Activated CD4-positive, alpha-beta T cell treated with anti-CD3 and anti-CD28 coated beads for 48 hours (primary cell): ENCODE data around the gene TWIST2.

Experiments used
- DNase-seq: peaks from one replicate; pipeline ENCODE4 v3.0.0-alpha.2; 2020

TWIST2 gene

DNA sequence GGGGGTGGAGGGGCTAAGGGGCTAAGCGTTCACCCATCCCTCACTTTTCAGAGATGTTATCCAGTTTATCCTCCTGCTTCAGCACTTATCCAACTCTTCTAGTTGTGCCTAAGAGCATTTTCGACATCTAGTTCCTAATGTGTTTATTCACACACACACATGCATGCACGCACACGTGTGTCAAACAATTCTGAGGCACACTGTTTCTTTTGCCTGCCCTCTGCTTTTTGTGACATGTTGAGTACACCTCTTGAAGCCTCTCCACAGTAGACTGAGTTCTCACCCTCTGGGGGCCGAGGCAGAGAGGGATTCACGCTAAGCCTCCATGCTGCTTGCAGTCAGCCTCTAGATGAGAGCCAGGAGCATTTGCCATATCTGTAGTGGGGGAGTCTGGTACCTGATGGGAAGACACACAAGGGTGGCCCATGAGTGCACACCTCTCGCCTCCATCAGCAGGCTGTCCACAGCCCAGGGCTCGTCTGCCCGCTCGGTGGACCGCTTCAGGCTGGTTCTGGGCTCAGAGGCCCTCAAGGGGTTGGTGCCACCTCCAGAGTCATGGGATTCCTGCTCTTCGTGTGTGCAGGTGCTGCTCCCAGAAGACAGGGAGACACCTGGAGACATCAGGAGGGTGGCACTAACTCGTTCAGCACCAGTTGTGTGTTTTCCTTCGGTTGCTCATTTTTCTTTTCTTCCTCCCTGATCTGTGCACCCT is 11.9 kb downstream of the TWIST2 start:
- no peak for DNase-seq

DNA sequence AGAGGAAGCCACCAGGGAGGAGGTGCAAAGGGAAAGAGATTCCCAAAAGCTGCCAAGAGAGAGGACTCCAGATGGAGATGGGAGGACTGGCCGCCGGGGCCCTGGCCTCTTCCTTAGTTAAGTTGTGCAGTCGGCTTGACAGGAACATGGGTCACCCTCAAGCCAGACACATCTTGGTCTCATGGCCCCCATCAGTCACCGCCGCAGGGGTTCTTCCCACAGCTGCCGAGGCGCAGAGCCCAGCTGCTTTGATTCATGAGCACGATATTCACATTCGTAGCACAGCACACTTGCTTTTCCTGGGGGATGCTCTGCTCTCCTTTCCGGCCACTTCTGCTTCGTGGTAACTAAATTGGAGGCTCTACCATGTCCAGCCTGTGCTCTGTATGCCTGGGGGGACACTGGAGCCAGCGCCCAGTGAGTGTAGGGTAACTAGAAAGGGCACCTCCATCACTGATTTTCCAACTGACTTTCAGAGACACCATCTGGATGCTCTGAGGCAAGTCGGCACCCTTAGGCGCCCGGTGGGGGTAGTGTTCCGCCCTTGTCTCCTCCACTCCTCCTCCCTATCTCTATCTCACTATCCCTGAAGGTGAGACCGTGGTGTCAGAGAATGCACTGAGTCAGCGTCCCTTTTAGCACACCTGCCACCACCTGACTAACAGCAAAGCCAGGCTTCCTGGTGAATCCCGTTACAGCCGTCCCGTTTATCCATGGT is 13.3 kb downstream of the TWIST2 start:
- DNase-seq = no peak

DNA sequence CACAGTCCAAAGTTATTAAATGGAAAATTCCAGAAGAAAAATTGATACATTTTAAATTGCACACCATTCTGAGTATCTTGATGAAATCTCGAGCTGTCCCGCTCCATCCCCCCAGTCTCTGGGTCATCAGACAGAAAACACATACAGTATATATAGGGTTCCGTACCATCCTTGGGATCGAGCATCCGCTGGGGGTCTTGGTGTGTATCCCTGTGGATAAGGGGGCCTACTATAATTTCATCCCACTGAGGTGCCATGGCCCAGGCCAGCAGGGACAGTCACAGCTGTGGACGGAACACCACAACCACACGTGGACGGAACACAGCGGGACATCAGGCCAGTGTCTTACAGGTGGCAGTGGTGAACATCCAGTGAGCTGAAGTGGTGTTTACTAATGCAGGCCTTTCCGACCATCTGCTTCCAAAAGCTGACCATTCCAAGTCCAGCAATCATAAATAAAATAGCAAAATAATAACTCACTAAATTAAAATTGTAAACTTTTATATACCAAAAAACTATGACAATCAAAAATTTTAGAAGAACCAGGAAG is 14.0 kb downstream of the TWIST2 start:
- no peak for DNase-seq

DNA sequence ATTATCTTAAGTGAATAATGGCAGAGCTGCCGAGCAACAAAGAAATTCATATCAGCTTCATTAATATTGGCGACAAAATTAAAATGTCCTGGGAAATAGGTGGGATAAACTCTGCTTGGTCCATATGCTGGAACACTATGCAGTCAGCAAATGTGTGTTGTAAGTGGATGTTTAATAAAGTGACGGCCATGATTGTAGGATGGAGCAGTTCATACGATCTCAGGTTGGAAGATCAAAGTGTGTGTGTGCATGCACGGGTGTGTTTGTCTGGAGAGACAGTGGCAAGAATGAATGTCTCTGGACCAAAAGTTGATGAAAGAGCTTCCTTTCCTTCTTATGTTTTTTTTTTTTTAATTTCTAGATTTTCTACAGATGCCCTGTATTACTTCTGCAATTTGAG is 14.8 kb downstream of the TWIST2 start:
- no peak for DNase-seq

DNA sequence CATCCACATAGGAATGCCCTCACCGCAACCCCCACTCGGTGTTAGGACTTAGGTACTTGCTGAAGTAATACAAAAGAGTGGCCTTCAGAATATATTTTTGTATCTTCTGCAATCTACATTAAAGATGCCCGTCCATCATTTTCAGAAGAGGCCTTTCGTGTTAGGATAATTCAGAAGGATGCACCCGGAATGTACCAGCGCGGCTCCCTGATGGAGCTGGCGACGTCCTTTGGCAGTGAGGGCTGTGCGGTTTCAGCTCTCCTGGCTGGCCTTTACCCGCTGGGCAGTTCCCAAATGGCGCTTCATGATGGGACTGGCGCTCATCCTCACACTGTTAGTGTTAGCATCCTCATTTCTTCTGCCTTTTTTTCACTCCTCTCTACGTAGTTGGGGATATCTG is 15.3 kb downstream of the TWIST2 start:
- DNase-seq = no peak

DNA sequence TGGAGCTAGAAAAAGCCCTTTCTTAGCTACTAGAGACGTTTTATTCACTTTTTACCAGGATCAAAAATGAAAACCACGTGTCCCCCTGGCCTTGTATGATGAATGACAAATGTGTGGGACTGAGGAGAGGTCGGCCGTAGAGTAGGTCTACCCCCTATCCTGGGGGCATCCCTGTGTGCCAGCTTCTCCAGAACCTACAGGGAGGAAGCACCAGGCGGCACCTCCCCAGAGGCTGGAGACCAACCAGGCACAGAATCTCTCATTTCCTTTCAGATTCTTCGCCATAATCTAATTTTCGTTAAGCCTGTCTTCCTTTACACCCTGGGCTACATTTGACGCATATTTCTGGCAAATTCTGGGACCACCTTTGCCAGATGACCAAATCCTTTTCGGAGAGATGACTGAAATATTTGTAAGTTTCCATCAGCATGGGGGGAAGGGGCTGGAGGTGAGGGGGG is 15.9 kb downstream of the TWIST2 start:
- DNase-seq = no peak

DNA sequence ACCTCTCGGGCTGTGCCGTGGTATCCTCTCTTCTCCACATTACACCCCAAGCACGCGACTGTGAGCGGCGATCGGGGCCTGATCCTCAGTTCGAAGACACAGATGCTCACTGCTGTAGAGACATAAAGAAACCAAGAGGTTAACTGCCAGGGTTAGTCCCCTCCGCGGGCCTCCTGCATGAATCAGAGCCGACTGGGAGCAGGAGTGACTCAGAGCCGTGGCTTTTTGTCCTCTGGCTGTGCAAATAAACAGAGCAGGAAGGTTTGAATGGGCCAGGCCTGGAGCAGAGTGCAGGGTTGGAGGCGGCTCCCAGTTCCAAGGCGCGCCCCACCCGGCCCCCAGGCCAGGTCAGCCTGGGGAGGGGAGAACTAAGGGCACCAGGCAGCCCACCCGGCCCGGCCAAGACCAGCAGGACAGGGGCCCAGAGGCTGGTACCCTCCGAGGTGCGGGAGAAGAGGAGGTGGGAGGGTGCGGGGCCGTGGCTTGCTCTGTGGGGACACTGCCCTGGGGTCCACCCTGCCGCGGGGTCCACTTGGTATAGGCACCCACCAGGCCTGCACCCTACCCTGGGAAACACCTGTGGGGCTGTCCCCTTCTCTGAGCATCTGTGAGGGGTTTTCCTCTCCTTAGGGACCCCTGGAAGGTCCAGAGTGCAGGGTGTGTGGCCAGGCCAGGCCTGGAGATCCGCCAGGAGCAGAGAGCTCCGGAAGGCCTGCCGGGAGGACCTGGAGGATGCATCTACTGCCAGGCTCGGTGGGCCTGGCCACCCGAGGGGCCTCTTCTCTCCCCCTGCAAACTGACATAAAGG is 16.5 kb downstream of the TWIST2 start:
- DNase-seq = peak; percentile 84

DNA sequence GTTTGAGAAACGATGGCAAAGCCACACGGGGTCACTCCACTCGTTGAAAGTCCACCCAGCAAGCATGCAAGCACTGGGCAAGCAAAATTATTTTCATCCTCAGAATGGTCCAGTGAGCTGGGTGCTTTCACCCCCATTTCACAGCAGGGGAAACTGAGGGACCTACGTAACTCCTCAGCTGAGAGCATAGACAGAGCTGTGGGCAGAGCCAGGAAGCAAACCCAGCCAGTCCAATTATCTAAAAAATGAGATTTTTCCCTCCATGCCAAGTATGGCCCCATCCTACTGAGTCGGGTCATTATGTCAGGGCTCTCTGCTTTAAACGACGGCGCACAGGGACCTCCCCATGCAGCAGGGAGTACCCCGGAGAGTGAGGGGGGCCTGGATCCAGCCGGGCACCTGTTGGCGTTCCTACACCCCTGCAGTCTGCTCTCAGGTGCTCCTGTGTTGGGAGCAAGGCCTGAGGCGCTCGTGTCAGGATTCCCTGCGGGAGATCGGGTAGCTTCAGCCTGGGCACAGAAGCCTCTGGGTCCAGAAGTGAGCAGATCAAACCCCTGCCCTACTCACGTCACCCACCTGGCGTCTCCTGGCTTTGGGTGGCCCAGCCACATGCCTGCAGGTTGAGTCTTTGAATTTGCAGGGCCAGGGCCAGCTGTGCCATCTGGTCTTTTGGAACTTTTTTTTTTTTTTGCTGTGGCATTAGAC is 17.3 kb downstream of the TWIST2 start:
- DNase-seq = no peak

DNA sequence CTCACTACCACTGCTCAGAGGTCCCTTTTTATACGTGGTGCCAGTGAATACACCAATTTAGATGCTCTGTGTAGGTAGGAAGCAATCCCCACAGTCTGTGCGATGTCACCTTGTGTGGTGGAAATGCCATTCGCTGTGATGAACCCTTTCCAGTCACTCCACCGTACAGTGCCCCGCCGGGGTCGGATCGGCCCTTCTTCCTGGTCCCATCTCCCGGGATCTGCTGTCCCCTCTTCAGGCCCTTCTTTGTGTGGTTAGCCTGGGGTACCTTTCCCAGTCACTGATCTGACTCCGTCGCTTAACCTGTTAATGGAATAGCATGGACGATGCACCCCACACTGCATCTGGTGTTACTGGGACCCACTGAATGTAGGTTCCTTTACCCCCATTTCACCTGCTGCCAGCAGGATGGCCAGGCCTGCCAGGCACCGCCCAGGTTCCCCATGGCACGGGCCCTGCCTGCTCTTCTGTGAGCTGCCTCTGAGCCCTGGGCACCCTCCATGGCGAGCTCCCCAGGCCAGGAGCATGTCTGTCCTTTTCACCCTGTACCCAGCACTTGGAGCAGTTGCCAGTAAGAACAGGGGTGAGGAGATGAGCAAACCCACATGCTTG is 18.0 kb downstream of the TWIST2 start:
- DNase-seq = no peak

DNA sequence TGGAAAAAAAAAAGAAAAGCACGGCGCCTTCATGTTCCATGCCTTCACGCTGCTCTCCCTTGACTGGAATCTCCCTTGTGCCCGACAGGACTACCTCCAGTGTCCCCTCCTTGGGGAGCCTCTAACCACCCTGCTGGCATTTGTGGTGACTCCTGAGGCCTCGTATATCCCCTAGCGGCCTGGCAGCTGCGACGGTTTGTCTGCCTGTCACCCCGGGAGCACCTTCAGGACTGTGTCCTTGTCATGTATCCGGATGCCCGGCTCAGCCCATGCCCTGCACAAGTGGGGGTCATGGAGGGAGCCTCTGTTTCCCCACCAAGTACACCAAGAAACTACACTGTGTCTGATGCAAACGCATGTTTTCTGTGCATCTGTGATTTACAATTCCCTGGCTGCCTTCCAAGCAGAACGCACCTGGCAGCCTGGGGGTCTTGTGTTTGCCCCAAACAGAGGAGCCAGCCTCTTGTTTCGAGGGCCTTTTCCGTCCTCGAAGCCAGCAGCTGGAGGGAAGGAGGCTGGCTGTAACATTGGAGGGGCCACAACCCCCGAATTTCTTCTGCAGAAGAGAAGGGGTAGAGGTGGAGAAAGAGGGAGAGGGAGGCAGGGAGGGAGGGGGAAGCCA is 18.9 kb downstream of the TWIST2 start:
- no peak for DNase-seq

DNA sequence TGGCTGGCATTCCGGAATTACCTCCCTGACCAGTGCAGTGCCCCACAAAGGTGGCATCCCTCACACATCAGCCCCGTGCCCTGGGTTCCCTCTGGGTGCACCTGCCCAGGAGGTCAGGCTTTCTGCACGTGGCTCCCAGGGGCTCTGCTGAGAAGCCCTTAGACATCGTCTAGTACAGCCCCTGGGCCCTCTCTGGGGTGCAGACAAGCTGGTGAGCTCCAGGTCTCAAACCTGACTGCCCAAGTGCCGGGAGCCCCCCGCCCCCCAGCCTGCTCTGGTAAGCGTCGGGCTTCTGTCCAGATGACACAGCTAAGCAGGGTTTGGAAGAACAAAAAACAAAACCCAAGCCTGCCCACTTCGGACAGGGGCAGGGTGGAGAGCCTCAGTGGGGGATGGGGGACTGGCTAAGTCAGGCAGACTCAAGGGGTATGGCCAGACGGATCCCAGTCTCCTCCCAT is 20.2 kb downstream of the TWIST2 start:
- DNase-seq = no peak

DNA sequence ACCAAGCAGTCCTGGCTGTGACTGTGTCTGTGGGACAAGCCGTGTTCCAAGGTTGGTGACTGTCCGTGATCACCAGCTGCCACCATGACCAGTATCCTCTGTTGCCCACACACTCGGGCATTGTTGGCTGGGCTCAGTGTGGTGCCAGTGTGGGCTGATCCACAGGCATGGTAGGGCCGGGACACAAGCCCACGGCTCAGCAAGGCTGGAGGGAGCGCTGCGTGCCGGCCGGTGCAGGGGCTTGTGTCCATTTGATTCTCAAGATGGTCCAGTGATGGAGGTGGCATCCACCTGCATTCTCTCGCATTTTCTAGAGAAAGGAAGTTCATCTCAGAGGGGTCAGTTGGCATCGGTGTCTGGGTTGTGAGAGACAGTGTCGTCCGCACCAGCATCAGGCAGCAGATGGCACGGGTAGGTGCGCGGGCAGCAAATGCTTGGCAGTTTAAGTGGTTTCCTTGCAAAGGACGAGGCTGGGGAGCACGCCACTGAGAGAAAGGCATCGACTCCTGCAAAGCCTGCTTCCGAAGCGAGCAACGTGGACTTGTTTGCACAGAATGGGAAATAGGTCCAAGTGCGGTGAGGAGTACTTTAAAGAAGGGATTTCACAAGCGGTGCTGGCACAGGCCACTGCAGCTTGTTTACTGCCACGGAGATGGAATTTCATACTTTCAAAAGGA is 20.9 kb downstream of the TWIST2 start:
- DNase-seq = no peak

DNA sequence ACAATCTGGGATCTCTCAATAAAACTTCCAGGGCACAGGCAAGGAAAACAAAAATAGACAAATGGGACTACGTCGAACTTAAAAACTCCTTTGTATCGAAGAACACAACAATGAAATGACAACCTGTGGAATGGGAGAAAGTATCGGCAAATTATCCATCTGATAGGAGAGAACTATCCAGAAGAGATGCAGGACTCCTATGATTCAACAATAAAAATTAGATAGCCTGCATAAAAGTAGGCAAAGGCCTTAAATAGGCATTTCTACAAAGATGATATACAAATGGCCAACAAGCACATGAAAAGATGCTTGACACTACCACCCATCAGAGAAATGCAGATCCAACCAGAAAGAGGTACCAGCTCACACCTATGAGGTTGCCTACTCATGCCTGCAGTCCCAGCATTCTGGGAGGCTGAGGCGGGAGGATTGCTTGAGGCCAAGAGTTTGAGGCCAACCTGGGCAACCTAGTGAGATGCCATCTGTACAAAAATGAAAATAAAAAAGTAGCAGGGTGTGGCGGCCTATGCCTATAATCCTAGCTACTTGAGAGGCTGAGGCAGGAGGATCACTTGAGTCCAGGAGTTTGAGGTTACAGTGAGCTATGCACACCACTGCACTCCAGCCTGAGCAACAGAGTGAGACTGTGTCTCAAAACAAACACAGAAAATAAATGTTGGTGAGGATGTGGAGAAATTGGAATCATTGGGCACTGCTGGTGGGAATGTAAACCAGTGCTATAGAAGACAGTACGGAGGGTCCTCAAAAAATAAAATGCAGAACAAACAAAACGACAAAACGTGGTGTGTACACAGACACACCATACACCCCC is 21.6 kb downstream of the TWIST2 start:
- peak; percentile 22 for DNase-seq

DNA sequence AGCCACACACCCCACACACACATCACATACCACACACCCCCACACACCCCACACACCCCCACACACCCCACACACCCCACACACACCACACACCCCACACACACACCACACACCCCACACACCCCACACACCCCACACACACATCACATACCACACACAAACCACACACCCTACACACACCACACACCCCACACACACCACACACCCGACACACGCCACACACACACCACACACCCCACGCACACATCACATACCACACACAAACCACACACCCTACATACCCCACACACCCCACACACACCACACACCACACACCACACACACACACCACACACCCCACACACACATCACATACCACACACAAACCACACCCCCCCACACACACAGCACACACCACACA is 22.4 kb downstream of the TWIST2 start:
- DNase-seq = no peak

DNA sequence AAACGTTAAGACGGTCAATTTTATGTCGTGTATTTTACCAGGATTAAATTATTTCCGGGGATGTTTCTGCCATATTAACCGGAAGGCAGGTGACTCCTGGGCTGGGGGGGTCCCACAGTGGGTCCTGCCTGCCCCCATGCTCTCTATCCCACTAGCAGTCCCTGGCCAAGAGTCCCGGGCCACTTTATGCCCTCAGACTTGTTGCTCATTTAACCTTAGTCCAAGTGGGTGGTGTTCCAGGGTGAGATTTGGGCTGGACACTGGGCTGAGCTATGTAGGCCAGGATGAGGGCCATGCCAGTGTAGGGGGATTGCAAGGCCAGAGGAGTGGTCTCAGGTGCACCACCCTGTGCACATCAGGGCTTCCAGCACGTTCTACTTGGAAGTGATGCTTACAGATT is 24.1 kb downstream of the TWIST2 start:
- no peak for DNase-seq

DNA sequence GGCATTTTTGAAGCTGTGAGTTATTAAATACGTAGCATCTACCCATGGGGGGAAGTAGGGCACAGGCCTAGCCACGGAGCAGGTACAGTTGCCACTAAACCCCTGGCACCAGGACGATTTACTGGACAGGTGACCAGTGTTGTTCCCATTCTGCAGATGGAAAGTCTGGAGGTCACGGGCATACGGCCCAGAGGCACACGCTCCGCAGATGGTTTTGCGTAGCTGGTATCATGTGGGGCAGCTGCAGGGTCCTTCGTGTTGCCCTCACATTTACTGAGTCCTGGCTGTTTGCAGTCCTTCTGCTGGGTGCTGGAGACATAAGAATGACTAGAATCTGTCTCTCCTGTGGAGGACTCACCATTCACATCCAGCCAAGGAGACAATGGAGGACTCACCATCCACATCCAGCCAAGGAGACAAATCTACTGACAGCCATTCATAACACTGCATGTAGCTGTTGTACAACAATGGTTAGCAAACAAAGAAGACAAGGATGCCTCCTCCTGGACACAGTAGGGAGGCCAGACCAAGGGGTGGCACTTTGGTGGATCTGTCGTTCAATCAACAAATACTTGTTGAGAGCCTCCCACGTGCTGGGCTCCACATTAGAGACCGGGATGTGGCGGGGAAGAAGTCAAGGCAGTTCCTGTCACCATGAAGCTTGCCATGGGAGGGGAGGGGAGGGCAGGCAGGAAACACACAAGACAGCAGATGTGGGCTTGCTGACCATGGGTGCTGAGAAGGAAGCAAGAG is 24.9 kb downstream of the TWIST2 start:
- DNase-seq = no peak

DNA sequence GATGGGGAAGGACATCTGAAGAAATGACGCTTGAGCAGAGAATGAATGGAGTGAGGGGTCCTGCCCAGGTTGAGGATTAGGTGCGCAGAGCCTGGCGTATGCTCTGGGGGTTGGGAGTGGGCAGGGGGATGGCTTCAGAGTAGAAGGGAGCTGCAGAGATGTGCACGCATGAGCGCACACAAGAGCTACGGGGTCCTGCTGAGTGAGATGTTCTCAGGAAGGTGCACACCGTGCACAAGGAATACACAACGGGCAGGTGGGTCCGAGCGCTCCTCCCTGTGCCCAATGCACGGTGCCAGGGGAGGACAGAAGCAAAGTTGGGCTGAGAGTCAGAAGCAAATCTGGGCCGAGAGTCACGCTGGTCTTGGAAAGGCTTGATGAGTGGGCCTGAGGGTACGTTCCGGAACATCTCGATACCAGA is 25.5 kb downstream of the TWIST2 start:
- no peak for DNase-seq

DNA sequence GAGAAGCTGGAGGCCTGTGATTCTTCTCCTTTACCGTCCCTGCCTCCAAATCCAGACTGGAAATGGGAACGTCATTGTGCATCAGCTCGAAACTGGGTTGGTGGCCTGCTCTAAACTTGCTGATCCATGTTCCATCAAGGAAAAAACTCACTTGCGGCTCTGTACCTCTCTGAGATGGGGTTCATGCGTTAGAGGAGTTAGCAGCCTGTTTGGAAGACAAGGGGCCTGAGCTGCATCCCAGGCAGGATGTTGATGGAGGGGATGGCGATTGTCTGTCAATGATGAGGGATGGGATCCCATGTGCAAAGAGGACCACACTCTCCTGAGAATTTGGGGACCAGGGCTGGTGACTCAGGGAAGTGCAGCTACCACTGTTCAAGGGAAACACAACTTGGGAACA is 26.0 kb downstream of the TWIST2 start:
- no peak for DNase-seq

DNA sequence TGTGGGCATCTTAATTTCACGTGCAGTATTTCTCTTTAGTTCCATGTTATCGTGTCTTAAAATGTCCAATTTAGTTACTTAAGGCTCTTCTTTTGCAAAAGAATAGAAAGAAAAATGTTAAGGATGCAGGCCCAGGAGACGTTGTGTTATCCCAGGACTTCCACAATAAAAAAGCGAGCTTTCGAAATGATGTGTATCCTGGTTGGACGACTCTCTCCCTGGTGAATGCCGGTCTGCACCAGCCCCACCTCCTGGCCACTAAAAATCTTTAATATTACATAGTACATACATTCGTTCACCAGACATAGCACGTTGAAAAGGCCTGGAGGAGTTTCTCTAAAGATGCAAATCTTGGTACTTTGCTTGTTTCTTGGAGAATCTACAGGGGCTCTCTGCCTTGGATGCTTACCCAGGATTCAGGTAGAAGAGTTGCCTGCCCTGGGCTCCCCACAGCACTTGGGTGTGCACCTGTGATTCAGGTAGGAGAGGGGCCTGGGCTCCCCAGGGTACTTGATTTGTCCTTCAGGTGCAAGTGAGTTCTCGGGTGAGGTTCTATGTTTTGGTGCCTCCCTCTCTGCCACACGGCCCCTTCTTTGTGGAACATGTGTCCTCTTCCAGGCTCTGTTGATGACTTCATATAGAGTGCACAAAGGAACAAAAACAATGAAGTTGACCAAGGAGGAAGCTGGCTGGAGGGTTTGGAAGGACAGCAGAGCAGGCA is 26.6 kb downstream of the TWIST2 start:
- DNase-seq = no peak
